PC-3 (cell line): Measurements from ENCODE around the gene YIF1A.

Experiments used
- CTCF ChIP-seq: fragments of 300-600 bp; sonication (generic); conservative IDR thresholded peaks from 2 replicates; pipeline ENCODE4 v1.5.1; 2017; ENCODE audit warnings: antibody characterized with exemption, low read depth, mild to moderate bottlenecking, low read length
- EZH2 ChIP-seq: fragments of 300-600 bp; sonication (generic); IDR thresholded peaks from one replicate; pipeline ENCODE4 v1.6.1; 2017; ENCODE audit warnings: antibody characterized with exemption, mild to moderate bottlenecking, low read length; ENCODE audit not compliant: unreplicated experiment
- EZH2phosphoT487 ChIP-seq: fragments of 300-600 bp; sonication (generic); IDR thresholded peaks from 2 replicates; pipeline ENCODE4 v1.6.1; 2018; ENCODE audit warnings: mild to moderate bottlenecking, antibody characterized with exemption, low read length, borderline replicate concordance

DNA sequence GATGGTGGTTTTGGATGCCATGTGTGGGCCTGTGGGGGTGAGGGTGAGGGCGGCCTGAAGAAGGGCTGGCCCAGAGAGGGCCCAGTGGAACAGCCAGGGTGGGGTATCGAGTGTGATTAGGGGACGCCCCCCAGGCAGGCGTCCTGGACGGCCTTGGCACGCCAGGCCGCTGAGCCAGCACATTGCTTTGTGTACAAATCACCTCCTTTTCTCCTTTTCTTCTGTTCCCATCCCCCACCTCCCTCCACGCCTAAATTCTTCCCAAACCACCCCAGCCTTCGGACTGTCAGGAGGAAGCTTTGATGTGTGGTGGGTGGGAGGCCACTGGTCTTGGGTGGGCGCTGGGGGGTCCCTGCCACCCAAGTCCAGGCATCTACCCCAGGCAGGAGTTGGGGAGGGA, 35.7 kb upstream of the YIF1A start:
- no peak for TF ChIP-seq CTCF
- no peak for TF ChIP-seq EZH2
- TF ChIP-seq EZH2phosphoT487 = no peak
